ENCODE results near the gene SCARB2. TPM values are rescaled to one million over a fixed set of nuclear protein-coding genes. Genes with fewer than 3 reads are reported as not detected.
A peak's percentile ranks its signal among the peaks of the same experiment; 100 is the strongest.
"Not testable (repeated sequence)": the region's sequence is repeated elsewhere in the genome, so short reads cannot be mapped to it uniquely, and the experiment has no call there.

SCARB2 gene
- polyA plus RNA-seq (ENCODE audit: insufficient read length in 4 of 4) = 100 to 1,000 TPM; 141 to 195 (median 170) TPM

- DNase-seq (ENCODE audit: low read depth in 4 of 4, low spot score in 2 of 4) = peak in 1 of 4 donors; percentile 76
These were observed at the start of gene SCARB2 for GRCh38 chr4:76213415-76214176. SCARB2 (minus strand) TSS chr4:76213824; CDS start chr4:76213543, 281 bp downstream.

GRCh38 chr4:76260571-76260970, 46.9 kb upstream of the SCARB2 start:
- DNase-seq (ENCODE audit: low read depth in 4 of 4, low spot score in 2 of 4) = no peak

GRCh38 chr4:76257824-76258223, 44.2 kb upstream of the SCARB2 start:
- DNase-seq (ENCODE audit: low read depth in 4 of 4, low spot score in 2 of 4) = no peak

GRCh38 chr4:76256968-76257367, 43.3 kb upstream of the SCARB2 start:
- no peak for DNase-seq (ENCODE audit: low read depth in 4 of 4, low spot score in 2 of 4)

GRCh38 chr4:76256032-76256431, 42.4 kb upstream of the SCARB2 start:
- no peak for DNase-seq (ENCODE audit: low read depth in 4 of 4, low spot score in 2 of 4)

- no peak for DNase-seq (ENCODE audit: low read depth in 4 of 4, low spot score in 2 of 4)
These were observed 39.9 kb upstream of the SCARB2 start for GRCh38 chr4:76253511-76253910.

GRCh38 chr4:76252271-76252653, 38.6 kb upstream of the SCARB2 start:
- no peak for DNase-seq (ENCODE audit: low read depth in 4 of 4, low spot score in 2 of 4)

GRCh38 chr4:76251441-76252270, 38.0 kb upstream of the SCARB2 start, which contains the start of gene FAM47E:
FAM47E (plus strand) TSS chr4:76251721; CDS start chr4:76251747, 26 bp downstream.
- peak; percentile 31 to 65 (median 58) for DNase-seq (ENCODE audit: low read depth in 4 of 4, low spot score in 2 of 4)

- DNase-seq (ENCODE audit: low read depth in 4 of 4, low spot score in 2 of 4) = no peak
These were observed 37.3 kb upstream of the SCARB2 start for GRCh38 chr4:76250962-76251361.

- DNase-seq (ENCODE audit: low read depth in 4 of 4, low spot score in 2 of 4) = no peak
These were observed 33.2 kb upstream of the SCARB2 start for GRCh38 chr4:76246852-76247251.

GRCh38 chr4:76246025-76246424, 32.4 kb upstream of the SCARB2 start:
- no peak for DNase-seq (ENCODE audit: low read depth in 4 of 4, low spot score in 2 of 4)

- not testable (repeated sequence) for DNase-seq (ENCODE audit: low read depth in 4 of 4, low spot score in 2 of 4)
These were observed 30.3 kb upstream of the SCARB2 start for GRCh38 chr4:76243877-76244276.

- no peak for DNase-seq (ENCODE audit: low read depth in 4 of 4, low spot score in 2 of 4)
These were observed 26.6 kb upstream of the SCARB2 start for GRCh38 chr4:76240236-76240635.

- no peak for DNase-seq (ENCODE audit: low read depth in 4 of 4, low spot score in 2 of 4)
These were observed 25.1 kb upstream of the SCARB2 start for GRCh38 chr4:76238701-76239100.

- DNase-seq (ENCODE audit: low read depth in 4 of 4, low spot score in 2 of 4) = no peak
These were observed 24.6 kb upstream of the SCARB2 start for GRCh38 chr4:76238236-76238635.

- DNase-seq (ENCODE audit: low read depth in 4 of 4, low spot score in 2 of 4) = no peak
These were observed 22.3 kb upstream of the SCARB2 start for GRCh38 chr4:76235915-76236314.

- DNase-seq (ENCODE audit: low read depth in 4 of 4, low spot score in 2 of 4) = no peak
These were observed 21.8 kb upstream of the SCARB2 start for GRCh38 chr4:76235407-76235806.

- DNase-seq (ENCODE audit: low read depth in 4 of 4, low spot score in 2 of 4) = no peak
These were observed 21.0 kb upstream of the SCARB2 start for GRCh38 chr4:76234679-76235044.

- no peak for DNase-seq (ENCODE audit: low read depth in 4 of 4, low spot score in 2 of 4)
These were observed 20.5 kb upstream of the SCARB2 start for GRCh38 chr4:76233967-76234678.

- DNase-seq (ENCODE audit: low read depth in 4 of 4, low spot score in 2 of 4) = no peak
These were observed 19.9 kb upstream of the SCARB2 start for GRCh38 chr4:76233529-76233928.

GRCh38 chr4:76233083-76233482, 19.5 kb upstream of the SCARB2 start:
- DNase-seq (ENCODE audit: low read depth in 4 of 4, low spot score in 2 of 4) = no peak

Measured in left renal cortex interstitium (tissue), 4 donors.